H9 (cell line): ENCODE results near the gene LARP1. TPM values are rescaled to one million over a fixed set of nuclear protein-coding genes. Genes with fewer than 3 reads are reported as not detected.

ENCODE experiments used
- DNase-seq: peaks from one replicate; pipeline ENCODE4 v3.0.0-alpha.2; 2017
- H2AFZ ChIP-seq: one replicate; pipeline ENCODE4 v1.6.1; 2013; ENCODE audit warnings: mild to moderate bottlenecking, low read length, control low read depth, moderate library complexity
- H2AK5ac ChIP-seq: 2 replicates; pipeline ENCODE4 v1.6.1; 2013; ENCODE audit warnings: low read length, control low read depth, mixed read lengths; ENCODE audit not compliant: insufficient read length
- H2BK120ac ChIP-seq: one replicate; pipeline ENCODE4 v1.6.1; 2013; ENCODE audit warnings: low read depth, mild to moderate bottlenecking, low read length, control low read depth, inconsistent platforms; ENCODE audit not compliant: poor library complexity, severe bottlenecking
- H2BK12ac ChIP-seq: 2 replicates; pipeline ENCODE4 v1.6.1; 2013; ENCODE audit warnings: low read length, control low read depth, mixed read lengths, low read depth; ENCODE audit not compliant: insufficient read length
- H2BK15ac ChIP-seq: 2 replicates; pipeline ENCODE4 v1.6.1; 2013; ENCODE audit warnings: low read depth, low read length, control low read depth
- H2BK20ac ChIP-seq: one replicate; pipeline ENCODE4 v1.6.1; 2013; ENCODE audit warnings: low read depth, mild to moderate bottlenecking, low read length, control low read depth, inconsistent platforms; ENCODE audit not compliant: poor library complexity, severe bottlenecking
- H2BK5ac ChIP-seq: 2 replicates; pipeline ENCODE4 v1.6.1; 2013; ENCODE audit warnings: low read length, control low read depth, mixed read lengths; ENCODE audit not compliant: insufficient read length
- H3K14ac ChIP-seq: 2 replicates; pipeline ENCODE4 v1.6.1; 2013; ENCODE audit warnings: low read length, control low read depth; ENCODE audit not compliant: insufficient read depth
- H3K18ac ChIP-seq: 2 replicates; pipeline ENCODE4 v1.6.1; 2013; ENCODE audit warnings: low read depth, mild to moderate bottlenecking, mixed read lengths, low read length, control low read depth; ENCODE audit not compliant: insufficient read length
- H3K23ac ChIP-seq: 2 replicates; pipeline ENCODE4 v1.6.1; 2013; ENCODE audit warnings: low read length, control low read depth, mixed read lengths, low read depth; ENCODE audit not compliant: insufficient read length
- H3K23me2 ChIP-seq: 2 replicates; pipeline ENCODE4 v1.6.1; 2013; ENCODE audit warnings: low read depth, mild to moderate bottlenecking, mixed read lengths, low read length, control low read depth; ENCODE audit not compliant: insufficient read length, poor library complexity, severe bottlenecking
- H3K27ac ChIP-seq: 2 replicates; pipeline ENCODE4 v1.5.1; 2013; ENCODE audit warnings: low read length, control low read depth, mixed read lengths, low read depth; ENCODE audit not compliant: insufficient read length
- H3K27me3 ChIP-seq: 2 replicates; pipeline ENCODE4 v1.6.1; 2013; ENCODE audit warnings: low read length, control low read depth, inconsistent platforms; ENCODE audit not compliant: insufficient read depth
- H3K4ac ChIP-seq: 2 replicates; pipeline ENCODE4 v1.6.1; 2013; ENCODE audit warnings: low read depth, mild to moderate bottlenecking, control low read depth, inconsistent platforms, low read length, moderate library complexity
- H3K4me1 ChIP-seq: 2 replicates; pipeline ENCODE4 v1.6.1; 2013; ENCODE audit warnings: low read length, control low read depth, inconsistent platforms; ENCODE audit not compliant: insufficient read depth
- H3K4me2 ChIP-seq: 2 replicates; pipeline ENCODE4 v1.6.1; 2013; ENCODE audit warnings: low read length, control low read depth, mixed read lengths; ENCODE audit not compliant: insufficient read length, insufficient read depth
- H3K56ac ChIP-seq: 2 replicates; pipeline ENCODE4 v1.6.1; 2013; ENCODE audit warnings: low read depth, mild to moderate bottlenecking, mixed read lengths, low read length, control low read depth; ENCODE audit not compliant: insufficient read length
- H3K79me1 ChIP-seq: 2 replicates; pipeline ENCODE4 v1.6.1; 2013; ENCODE audit warnings: low read depth, mild to moderate bottlenecking, moderate library complexity, low read length, control low read depth, inconsistent platforms; ENCODE audit not compliant: insufficient read depth, poor library complexity, severe bottlenecking
- H3K79me2 ChIP-seq: 2 replicates; pipeline ENCODE4 v1.6.1; 2013; ENCODE audit warnings: low read length, control low read depth, inconsistent platforms; ENCODE audit not compliant: insufficient read depth
- H3K9ac ChIP-seq: 2 replicates; pipeline ENCODE4 v1.6.1; 2013; ENCODE audit warnings: low read length, control low read depth, mixed read lengths; ENCODE audit not compliant: insufficient read length; ENCODE audit errors: extremely low read depth
- H3K9me3 ChIP-seq: one replicate; pipeline ENCODE4 v1.6.1; 2013; ENCODE audit warnings: low read depth, low read length, inconsistent platforms; ENCODE audit not compliant: control insufficient read depth
- H3T11ph ChIP-seq: one replicate; pipeline ENCODE4 v1.6.1; 2013; ENCODE audit warnings: mild to moderate bottlenecking, low read length, control low read depth, inconsistent platforms
- H4K20me1 ChIP-seq: one replicate; pipeline ENCODE4 v1.6.1; 2013; ENCODE audit not compliant: control insufficient read depth, insufficient read length, insufficient read depth
- H4K5ac ChIP-seq: 2 replicates; pipeline ENCODE4 v1.6.1; 2013; ENCODE audit warnings: low read depth, mild to moderate bottlenecking, mixed read lengths, low read length, control low read depth; ENCODE audit not compliant: insufficient read length
- H4K8ac ChIP-seq: replicated peaks from 2 replicates; pipeline ENCODE4 v1.6.1; 2013; ENCODE audit warnings: low read length, control low read depth, mixed read lengths, low read depth; ENCODE audit not compliant: insufficient read length
- H4K91ac ChIP-seq: 2 replicates; pipeline ENCODE4 v1.6.1; 2013; ENCODE audit warnings: low read depth, mild to moderate bottlenecking, moderate library complexity, mixed read lengths, low read length, control low read depth; ENCODE audit not compliant: insufficient read length
- H3K27ac Mint-ChIP-seq, 3 experiments: 2 replicates in 2 of 3; 3 replicates in 1 of 3; pipeline ENCODE4 v1.8.0; 2020 to 2021; ENCODE audit warnings: mixed read lengths in 3 of 3, mild to moderate bottlenecking in 1 of 3, moderate library complexity in 1 of 3
- H3K27me3 Mint-ChIP-seq: 2 replicates; pipeline ENCODE4 v1.8.0; 2021; ENCODE audit warnings: low read depth, mild to moderate bottlenecking, moderate library complexity, mixed read lengths
- H3K36me3 Mint-ChIP-seq, 3 experiments: 2 replicates in 2 of 3; 3 replicates in 1 of 3; pipeline ENCODE4 v1.8.0; 2020 to 2021; ENCODE audit warnings: low read depth in 3 of 3, mixed read lengths in 3 of 3; ENCODE audit not compliant: insufficient read depth in 1 of 3
- H3K4me1 Mint-ChIP-seq, 2 experiments: 2 replicates each; pipeline ENCODE4 v1.8.0; 2020; ENCODE audit warnings: mixed read lengths in 2 of 2
- H3K4me3 Mint-ChIP-seq, 2 experiments: 2 replicates in 1 of 2; 3 replicates in 1 of 2; pipeline ENCODE4 v1.8.0; 2020 to 2021; ENCODE audit warnings: mild to moderate bottlenecking in 2 of 2, mixed read lengths in 2 of 2, moderate library complexity in 1 of 2
- H3K9me3 Mint-ChIP-seq, 2 experiments: 2 replicates in 1 of 2; 3 replicates in 1 of 2; pipeline ENCODE4 v1.8.0; 2020; ENCODE audit warnings: mild to moderate bottlenecking in 2 of 2, mixed read lengths in 2 of 2, moderate library complexity in 1 of 2
- CTCF ChIP-seq: fragments of 200-600 bp; sonication (generic); conservative IDR thresholded peaks from 3 replicates; pipeline ENCODE4 v1.8.0; 2021; ENCODE audit warnings: antibody characterized with exemption, mild to moderate bottlenecking
- WGBS: extraction: QIAGEN DNeasy Blood & Tissue Kit; methylation state at CpG from one replicate; pipeline ENCODE4 v1.1.7; 2013; ENCODE audit warnings: missing lambda C conversion rate, low lambda C conversion rate, mixed read lengths; ENCODE audit not compliant: insufficient read length; ENCODE audit errors: extremely low coverage; 5-methylcytosine and 5-hydroxymethylcytosine counted together
- total RNA-seq: library from RNA; stranded (reverse); gene quantifications from 2 replicates; pipeline ENCODE4 v1.2.1, GENCODE V29; 2021

Gene LARP1
- total RNA-seq, 1 experiment from 2014 or later, result 405 TPM

- Histone ChIP-seq H3K18ac (no peak overlapping the region), H3K14ac (no peak overlapping the region), H4K20me1 (no peaks in the 10 kb centered on the region), H4K8ac (no peak overlapping the region), H3K4ac (no peak overlapping the region), H3K9me3 (no peaks in the 10 kb centered on the region), H3K27me3 (no peaks in the 10 kb centered on the region), H2BK120ac (no peak overlapping the region), H3K23me2 (no peaks in the 10 kb centered on the region), H3K79me2 (peaks cover 88% of the 10 kb centered on the region), H2BK12ac (no peak overlapping the region), H3K79me1 (peaks cover 13% of the 10 kb centered on the region), H2AFZ (no peak overlapping the region), H3K9ac (no peak overlapping the region), H2AK5ac (no peak overlapping the region), H2BK20ac (no peak overlapping the region), H2BK5ac (no peak overlapping the region), H3K27ac (no peak overlapping the region), H2BK15ac (no peak overlapping the region), H3T11ph (no peak overlapping the region), H3K23ac (no peak overlapping the region), H4K5ac (no peak overlapping the region), H3K4me2 (no peak overlapping the region), H3K4me1 (peaks cover 26% of the 10 kb centered on the region), H3K56ac (no peak overlapping the region), H4K91ac (no peak overlapping the region)
- Mint-ChIP-seq H3K9me3 (no peaks in the 10 kb centered on the region), H3K4me3 (peak overlapping the region in 1 of 2 experiments; percentile 25; a peak in 1 of 5 replicates), H3K36me3 (peaks cover 1 to 4% (median 4%) of the 10 kb centered on the region in 3 experiments; a peak in 3 of 7 replicates), H3K4me1 (peaks cover 77 to 83% of the 10 kb centered on the region in 2 experiments), H3K27me3 (no peaks in the 10 kb centered on the region), H3K27ac (peak overlapping the region in 1 of 3 experiments; percentile 75; a peak in 4 of 7 replicates)
- no peak for DNase-seq
- WGBS, result no CpG with 5 or more reads among the region's 1 CpG
- TF ChIP-seq CTCF, result no peak
Measured at GRCh38 chr5:154782812-154783592, 27.8 kb downstream of the LARP1 start.
